Heart right ventricle (tissue), 16 donors: ENCODE results near the gene DOCK9. TPM values are rescaled to one million over a fixed set of nuclear protein-coding genes. Genes with fewer than 3 reads are reported as not detected.

Experiments used
- ATAC-seq, 8 donors: fragments of 200-7000 bp; cut with Tn5 transposase; one replicate each; pipeline ENCODE4 v1.9.1; 2020; ENCODE audit warnings: mild to moderate bottlenecking in 8 of 8, moderate library complexity in 8 of 8, moderate number of reproducible peaks in 1 of 8
- DNase-seq, 2 donors: peaks; one replicate each; pipeline ENCODE4 v3.0.0-alpha.2; 2020
- H3K27ac ChIP-seq, 10 donors: fragments of 200-600 bp; sonication (generic) in 2 of 10; one replicate each; pipeline versions ENCODE4 v1.5.0 to v1.8.0; 2020 to 2022; ENCODE audit warnings: mild to moderate bottlenecking in 3 of 10
- H3K27me3 ChIP-seq, 7 donors: fragments of 200-600 bp; one replicate each; pipeline ENCODE4 v1.8.0; 2021 to 2022; ENCODE audit warnings: mild to moderate bottlenecking in 2 of 7
- H3K36me3 ChIP-seq, 9 donors: fragments of 200-600 bp; sonication (generic) in 1 of 9; one replicate each; pipeline versions ENCODE4 v1.5.0 to v1.8.0; 2020 to 2022; ENCODE audit warnings: mild to moderate bottlenecking in 2 of 9
- H3K4me1 ChIP-seq, 9 donors: fragments of 200-600 bp; sonication (generic) in 1 of 9; one replicate each; pipeline versions ENCODE4 v1.5.0 to v1.8.0; 2020 to 2022; ENCODE audit warnings: mild to moderate bottlenecking in 4 of 9
- H3K4me3 ChIP-seq, 10 donors: fragments of 200-600 bp; sonication (generic) in 2 of 10; one replicate each; pipeline versions ENCODE4 v1.5.0 to v1.8.0; 2020 to 2022; ENCODE audit warnings: mild to moderate bottlenecking in 7 of 10, moderate library complexity in 2 of 10
- H3K9me3 ChIP-seq, 11 donors: fragments of 200-600 bp in 10 of 11; sonication (generic) in 2 of 11; one replicate each; pipeline versions ENCODE4 v1.5.0 to v1.8.0; 2013 to 2022; ENCODE audit warnings: mild to moderate bottlenecking in 2 of 11, control low read depth in 1 of 11, moderate library complexity in 1 of 11
- WGBS, 2 donors: extraction: QIAGEN DNeasy Blood & Tissue Kit; methylation state at CpG; one replicate each; pipeline ENCODE4 v1.1.7; 2013; ENCODE audit warnings: inconsistent platforms in 1 of 2; 5-methylcytosine and 5-hydroxymethylcytosine counted together
- intact Hi-C, 10 donors: fragments of 100-400 bp; cut with DNase I; formaldehyde crosslinking; loops; one replicate each; pipeline versions ENCODE4 v1.11.1 to v1.14.2; 2022
- polyA plus RNA-seq, 2 donors: library from polyadenylated mRNA; stranded (reverse); fragments of 200-250 nt; gene quantifications; one replicate each; pipeline ENCODE4 v1.2.3, GENCODE V29; 2013
- total RNA-seq, 10 donors: library from RNA; stranded (reverse); fragmentation: NEBNext Ultra II Directional in 3 of 10; extraction: Animal tissue kit (Norgen Biotek cat#: 25700) in 3 of 10; gene quantifications; one replicate each; pipeline versions ENCODE4 v1.2.1 to v1.2.4, GENCODE V29; 2021 to 2023
- TF ChIP-seq, protein P1 (sequence below), 9 donors: fragments of 200-600 bp; sonication (generic) in 2 of 9; IDR thresholded peaks; one replicate each; pipeline versions ENCODE4 v1.5.0 to v1.8.0; 2021 to 2022; ENCODE audit warnings: antibody characterized with exemption in 9 of 9, mild to moderate bottlenecking in 5 of 9, moderate library complexity in 1 of 9
- donor health status: Arrhythmogenic right ventricular cardiomyopathy.
- donor health status: ischemic (EF 13 %, LVEDD 7.1; RV severe dilation, severe dysfunction).
- donor health status: healthy with polysubstance abuse.
- donor health status: DM: no; HTN: yes; CAD: no.
- donor health status: DM: no; HTN: no; CAD: no.
- donor health status: ischemic (EF 25% LVEDD 6.9; RV normal size, moderate dysfunction).
- donor health status: ischemic (EF 25% LVEDD 5.7; RV mildly dilated, moderate dysfunction).
- donor health status: healthy.
- donor health status: DM: yes; HTN: yes; CAD: no.
- donor health status: Ischemic cardiomyopathy.
- donor health status: ischemic (EF 35%, LVEDD 5.7; RV mildly dilated, moderate dysfunction).
- donor health status: nonischemic (EF 11% LVEDD 7.7; RV severe dilation, severe dysfunction).
- donor health status: DM: yes; HTN: yes; CAD: no.
- donor health status: PGD.
- donor health status: ischemic (EF 29% LVEDD 5.4; RV normal size, mild dysfunction).
- donor health status: nonischemic (EF 23%, LVEDD 6.1; RV moderate dilation, normal function).

Gene DOCK9
- total and polyA plus RNA-seq, 12 donors, result 31.6 to 73.7 (median 43.4) TPM

DNA sequence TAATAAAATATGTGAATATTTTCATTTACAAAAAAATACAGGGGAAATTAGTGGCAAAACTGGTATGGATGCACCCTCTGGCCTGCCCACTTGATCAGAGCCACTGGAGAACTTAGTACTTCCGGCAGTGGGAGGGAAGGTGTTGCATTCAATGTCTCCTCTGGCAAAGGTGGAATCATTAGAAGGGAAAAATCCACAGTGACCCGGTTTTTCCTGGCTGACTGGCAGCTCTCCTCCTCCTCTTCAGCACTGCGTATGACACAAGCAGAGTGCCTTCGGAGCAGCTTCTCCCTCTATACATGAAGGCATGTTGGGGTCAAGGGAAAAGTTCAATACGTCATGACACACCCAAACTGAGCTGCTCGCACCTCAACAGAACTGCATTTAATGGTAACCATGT is 123.4 kb downstream of the DOCK9 start:
- intact Hi-C loops, result no loop called here

DNA sequence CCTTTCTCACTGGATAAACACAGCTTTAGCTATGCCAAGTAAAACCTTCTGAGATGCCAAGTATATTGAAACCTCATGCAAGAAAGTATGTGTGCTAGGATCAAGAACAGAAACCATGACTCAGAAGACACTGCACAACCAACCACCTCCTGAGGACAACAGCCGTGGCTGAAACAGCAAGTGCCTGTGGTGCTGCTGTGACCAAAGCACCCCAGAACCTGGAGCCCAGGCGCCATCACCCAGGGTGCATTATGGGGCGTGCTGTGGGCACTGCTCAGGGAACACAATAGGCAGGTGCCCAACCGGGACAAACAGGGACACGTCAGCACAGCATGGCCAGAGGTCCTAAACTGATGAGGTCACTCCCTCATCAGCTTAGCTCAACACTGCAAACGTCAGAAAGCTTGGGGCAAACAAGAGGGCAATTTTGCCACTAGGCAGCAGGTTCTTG is 124.1 kb downstream of the DOCK9 start:
- peaks cover 0 to 100% (median 20%) of the 10 kb centered on the region in 9 donors for H3K36me3 ChIP-seq
- DNase-seq (no peak), ATAC-seq (peak in 2 of 8 donors; percentile 18 to 22)
- no peaks in the 10 kb centered on the region for H3K27me3 ChIP-seq
- TF ChIP-seq, protein P1, sequence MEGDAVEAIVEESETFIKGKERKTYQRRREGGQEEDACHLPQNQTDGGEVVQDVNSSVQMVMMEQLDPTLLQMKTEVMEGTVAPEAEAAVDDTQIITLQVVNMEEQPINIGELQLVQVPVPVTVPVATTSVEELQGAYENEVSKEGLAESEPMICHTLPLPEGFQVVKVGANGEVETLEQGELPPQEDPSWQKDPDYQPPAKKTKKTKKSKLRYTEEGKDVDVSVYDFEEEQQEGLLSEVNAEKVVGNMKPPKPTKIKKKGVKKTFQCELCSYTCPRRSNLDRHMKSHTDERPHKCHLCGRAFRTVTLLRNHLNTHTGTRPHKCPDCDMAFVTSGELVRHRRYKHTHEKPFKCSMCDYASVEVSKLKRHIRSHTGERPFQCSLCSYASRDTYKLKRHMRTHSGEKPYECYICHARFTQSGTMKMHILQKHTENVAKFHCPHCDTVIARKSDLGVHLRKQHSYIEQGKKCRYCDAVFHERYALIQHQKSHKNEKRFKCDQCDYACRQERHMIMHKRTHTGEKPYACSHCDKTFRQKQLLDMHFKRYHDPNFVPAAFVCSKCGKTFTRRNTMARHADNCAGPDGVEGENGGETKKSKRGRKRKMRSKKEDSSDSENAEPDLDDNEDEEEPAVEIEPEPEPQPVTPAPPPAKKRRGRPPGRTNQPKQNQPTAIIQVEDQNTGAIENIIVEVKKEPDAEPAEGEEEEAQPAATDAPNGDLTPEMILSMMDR (IDR thresholded peaks at IDR 0.05), result no peak
- WGBS, 2 donors, result 83 to 89% methylated on average over 6 of the region's 6 CpGs
- intact Hi-C loops, result no loop called here
- no peak overlapping the region for H3K27ac ChIP-seq
- H3K4me1 ChIP-seq, result no peaks in the 10 kb centered on the region
- no peaks in the 10 kb centered on the region for H3K9me3 ChIP-seq
- H3K4me3 ChIP-seq, result no peak overlapping the region

More for the DNA sequence above, 123.4 kb downstream of the DOCK9 start:
- peaks cover 0 to 100% (median 19%) of the 10 kb centered on the region in 9 donors for H3K36me3 ChIP-seq
- H3K27ac ChIP-seq, result no peak overlapping the region
- TF ChIP-seq, protein P1 (IDR thresholded peaks at IDR 0.05), result no peak
- no peaks in the 10 kb centered on the region for H3K9me3 ChIP-seq
- no peak for DNase-seq
- H3K4me3 ChIP-seq, result no peak overlapping the region
- WGBS, 2 donors, result 86 to 91% methylated on average over 6 of the region's 6 CpGs
- ATAC-seq, result no peak
- no peaks in the 10 kb centered on the region for H3K27me3 ChIP-seq
- no peaks in the 10 kb centered on the region for H3K4me1 ChIP-seq

DNA sequence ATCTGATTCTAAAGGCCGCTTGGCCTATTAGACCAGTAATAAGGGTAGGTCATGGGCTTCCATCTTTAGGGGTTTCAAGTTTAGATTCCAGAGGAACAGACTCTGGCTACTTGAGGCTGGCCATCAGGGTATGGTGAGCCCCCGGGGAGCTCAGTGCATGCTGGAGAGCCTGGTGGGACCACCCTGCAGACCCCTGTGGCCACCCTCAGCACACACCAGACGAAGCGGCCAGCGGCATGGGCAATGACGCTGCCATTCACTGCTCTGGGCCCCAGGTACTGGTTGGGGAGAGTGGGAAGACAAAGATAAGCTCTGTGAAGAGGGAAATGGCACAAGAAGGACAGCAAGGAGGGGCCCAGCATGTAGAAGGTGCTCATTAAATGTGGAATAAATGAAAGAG is 126.6 kb downstream of the DOCK9 start:
- intact Hi-C loops, result no loop called here
- H3K4me1 ChIP-seq, result peaks cover 0 to 6% (median 0%) of the 10 kb centered on the region in 9 donors
- no peak overlapping the region for H3K27ac ChIP-seq
- ATAC-seq (no peak), DNase-seq (no peak)
- peaks cover 0 to 98% (median 31%) of the 10 kb centered on the region in 9 donors for H3K36me3 ChIP-seq
- TF ChIP-seq, protein P1 (IDR thresholded peaks at IDR 0.05), result no peak
- H3K9me3 ChIP-seq, result no peaks in the 10 kb centered on the region
- 98% methylated on average over 6 of the region's 6 CpGs for WGBS, 2 donors
- H3K4me3 ChIP-seq, result no peak overlapping the region
- no peaks in the 10 kb centered on the region for H3K27me3 ChIP-seq

DNA sequence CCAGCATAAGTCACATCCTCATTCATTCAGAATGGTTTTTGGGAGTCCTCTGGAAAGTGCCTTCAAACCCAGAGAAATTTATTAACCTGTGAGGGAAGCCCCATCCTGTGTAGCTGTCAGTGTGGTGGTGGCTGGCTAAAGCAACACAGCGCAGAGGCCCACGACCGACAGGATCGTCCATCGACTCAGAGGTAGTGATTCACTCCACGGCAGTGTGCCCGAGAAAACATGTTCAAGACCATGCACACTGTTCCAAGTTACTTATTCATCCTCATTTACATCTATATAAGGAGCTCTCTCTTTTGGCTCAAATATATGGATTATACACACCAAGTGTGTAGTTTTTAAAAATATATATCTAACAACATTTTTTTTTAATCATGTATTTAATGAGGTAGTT is 129.1 kb downstream of the DOCK9 start:
- H3K4me3 ChIP-seq, result no peak overlapping the region
- TF ChIP-seq, protein P1 (IDR thresholded peaks at IDR 0.05), result no peak
- WGBS, 2 donors, result 96 to 98% methylated on average over 7 of the region's 7 CpGs
- H3K4me1 ChIP-seq, result peaks cover 0 to 6% (median 0%) of the 10 kb centered on the region in 9 donors
- no peak for ATAC-seq
- no peaks in the 10 kb centered on the region for H3K27me3 ChIP-seq
- no peak for DNase-seq
- no peak overlapping the region for H3K27ac ChIP-seq
- H3K9me3 ChIP-seq, result no peaks in the 10 kb centered on the region
- intact Hi-C loops, result loop anchor here in 7 of 10 donors (10.0 kb wide), 4 partner anchors 174 to 704 kb away; partner anchors contain the start of gene FARP1 (in 1 of the 7)
- peaks cover 0 to 98% (median 25%) of the 10 kb centered on the region in 9 donors for H3K36me3 ChIP-seq
